Glutamatergic neuron (in vitro differentiated cells): ENCODE data around the gene BCAR1. TPM values are rescaled to one million over a fixed set of nuclear protein-coding genes. Genes with fewer than 3 reads are reported as not detected.

Experiments used
- DNase-seq: peaks from one replicate; pipeline ENCODE4 v3.0.0; 2022
- H3K27ac Mint-ChIP-seq: one replicate; pipeline ENCODE4 v1.8.0; 2020; ENCODE audit warnings: mild to moderate bottlenecking, mixed read lengths, inconsistent platforms; ENCODE audit not compliant: unreplicated experiment
- H3K27me3 Mint-ChIP-seq: one replicate; pipeline ENCODE4 v1.8.0; 2020; ENCODE audit warnings: mild to moderate bottlenecking, moderate library complexity, mixed read lengths, inconsistent platforms; ENCODE audit not compliant: unreplicated experiment
- H3K36me3 Mint-ChIP-seq: one replicate; pipeline ENCODE4 v1.8.0; 2020; ENCODE audit warnings: mild to moderate bottlenecking, mixed read lengths, inconsistent platforms; ENCODE audit not compliant: unreplicated experiment
- H3K4me1 Mint-ChIP-seq: one replicate; pipeline ENCODE4 v1.8.0; 2020; ENCODE audit warnings: mild to moderate bottlenecking, low read depth, mixed read lengths, inconsistent platforms; ENCODE audit not compliant: unreplicated experiment
- H3K4me3 Mint-ChIP-seq: one replicate; pipeline ENCODE4 v1.8.0; 2020; ENCODE audit warnings: mild to moderate bottlenecking, mixed read lengths, inconsistent platforms; ENCODE audit not compliant: unreplicated experiment
- H3K9me3 Mint-ChIP-seq: one replicate; pipeline ENCODE4 v1.8.0; 2020; ENCODE audit warnings: mild to moderate bottlenecking, moderate library complexity, mixed read lengths, inconsistent platforms; ENCODE audit not compliant: unreplicated experiment
- total RNA-seq: library from RNA; stranded (reverse); fragmentation: NEBNext Ultra II Directional; extraction: Animal tissue kit (Norgen Biotek cat#: 25700); gene quantifications from one replicate; pipeline ENCODE4 v1.2.1, GENCODE V29; 2021; ENCODE audit not compliant: unreplicated experiment
- TF ChIP-seq, protein P1 (sequence below): fragments of 200-600 bp; sonication (generic); IDR thresholded peaks from one replicate; pipeline ENCODE4 v1.5.0; 2021; ENCODE audit not compliant: partially characterized antibody, unreplicated experiment

Gene BCAR1
- total RNA-seq, 1 donor from 2014 or later, result 212 TPM

DNA sequence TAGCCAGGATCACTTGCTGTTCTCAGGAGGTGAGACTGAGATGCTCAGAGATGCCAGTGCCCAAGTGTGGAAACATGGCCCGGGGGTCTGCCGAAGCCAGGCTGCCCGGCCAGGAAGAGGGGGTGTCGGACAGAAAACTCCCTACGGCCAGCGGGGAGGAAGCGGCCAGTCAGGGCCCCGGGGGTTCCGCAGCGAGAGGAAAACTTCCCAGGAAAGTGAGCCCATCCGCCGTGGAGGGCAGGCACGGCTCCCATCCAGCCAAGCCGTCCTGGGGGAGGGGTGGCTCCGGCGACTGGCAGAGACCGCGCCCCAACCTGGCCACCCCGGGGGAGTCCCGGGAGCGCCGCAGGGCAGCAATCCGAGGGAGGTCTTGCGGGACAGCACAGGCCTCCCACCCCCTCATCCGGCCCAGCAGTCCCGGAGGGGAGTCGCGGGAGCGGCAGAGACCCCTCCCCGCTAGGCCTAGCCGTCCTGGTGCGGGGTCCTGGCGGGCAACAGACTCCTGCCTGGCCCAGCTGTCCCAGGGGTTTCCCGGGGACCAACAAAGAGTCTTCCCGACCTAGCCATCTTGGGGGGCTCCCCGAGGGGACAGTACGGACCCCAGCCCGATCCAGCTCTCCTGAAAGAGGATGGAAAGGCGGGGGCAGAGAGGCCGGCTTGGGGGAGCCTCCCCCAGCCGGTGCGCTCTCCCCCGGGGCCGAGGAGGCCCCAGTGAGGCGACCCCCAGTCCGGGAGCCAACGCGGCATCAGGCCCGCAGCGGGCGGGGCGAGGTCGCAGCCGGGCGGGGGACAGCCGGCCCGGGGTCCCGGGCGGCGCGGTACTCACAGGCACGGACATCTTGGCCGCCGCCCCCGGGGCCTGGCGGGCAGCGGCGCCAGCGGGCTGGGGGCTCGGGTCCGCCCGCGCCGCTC, 13.8 kb upstream of the BCAR1 start:
- no peaks in the 10 kb centered on the region for H3K36me3 Mint-ChIP-seq
- TF ChIP-seq, protein P1, sequence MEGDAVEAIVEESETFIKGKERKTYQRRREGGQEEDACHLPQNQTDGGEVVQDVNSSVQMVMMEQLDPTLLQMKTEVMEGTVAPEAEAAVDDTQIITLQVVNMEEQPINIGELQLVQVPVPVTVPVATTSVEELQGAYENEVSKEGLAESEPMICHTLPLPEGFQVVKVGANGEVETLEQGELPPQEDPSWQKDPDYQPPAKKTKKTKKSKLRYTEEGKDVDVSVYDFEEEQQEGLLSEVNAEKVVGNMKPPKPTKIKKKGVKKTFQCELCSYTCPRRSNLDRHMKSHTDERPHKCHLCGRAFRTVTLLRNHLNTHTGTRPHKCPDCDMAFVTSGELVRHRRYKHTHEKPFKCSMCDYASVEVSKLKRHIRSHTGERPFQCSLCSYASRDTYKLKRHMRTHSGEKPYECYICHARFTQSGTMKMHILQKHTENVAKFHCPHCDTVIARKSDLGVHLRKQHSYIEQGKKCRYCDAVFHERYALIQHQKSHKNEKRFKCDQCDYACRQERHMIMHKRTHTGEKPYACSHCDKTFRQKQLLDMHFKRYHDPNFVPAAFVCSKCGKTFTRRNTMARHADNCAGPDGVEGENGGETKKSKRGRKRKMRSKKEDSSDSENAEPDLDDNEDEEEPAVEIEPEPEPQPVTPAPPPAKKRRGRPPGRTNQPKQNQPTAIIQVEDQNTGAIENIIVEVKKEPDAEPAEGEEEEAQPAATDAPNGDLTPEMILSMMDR, result no peak
- peak overlapping the region; percentile 90 for H3K4me3 Mint-ChIP-seq
- H3K27ac Mint-ChIP-seq, result peak overlapping the region; percentile 92
- peaks cover 14% of the 10 kb centered on the region for H3K9me3 Mint-ChIP-seq
- no peak for DNase-seq
- H3K4me1 Mint-ChIP-seq, result peaks cover 38% of the 10 kb centered on the region
- peaks cover 19% of the 10 kb centered on the region for H3K27me3 Mint-ChIP-seq

DNA sequence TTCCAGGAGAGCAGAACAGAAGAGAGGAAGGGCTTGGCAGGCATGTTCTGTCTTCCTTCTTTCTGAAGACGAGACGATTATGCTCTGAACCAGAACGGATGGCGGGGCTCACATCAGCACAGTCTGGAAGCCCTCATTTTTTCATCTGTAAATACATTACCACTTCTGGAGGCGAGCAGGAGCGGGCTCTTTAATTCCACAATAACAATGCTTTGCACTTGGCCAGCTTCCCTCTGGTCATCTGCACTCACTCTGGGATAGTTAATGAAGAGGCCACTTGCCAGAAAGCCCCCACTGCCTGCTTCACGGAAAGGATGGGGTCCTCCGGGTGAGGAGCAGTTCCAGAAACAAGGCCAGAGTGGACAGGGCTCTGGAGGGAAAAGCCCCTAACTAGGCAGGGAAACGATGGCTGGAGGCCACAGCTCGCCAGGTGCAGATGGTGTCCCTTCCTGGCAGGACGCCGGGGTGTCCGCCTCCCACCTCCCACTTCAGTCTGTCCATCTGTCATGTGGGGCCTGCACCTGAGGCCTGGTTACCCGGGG, 13.1 kb upstream of the BCAR1 start:
- H3K4me3 Mint-ChIP-seq, result peak overlapping the region; percentile 90
- peaks cover 14% of the 10 kb centered on the region for H3K9me3 Mint-ChIP-seq
- peaks cover 38% of the 10 kb centered on the region for H3K4me1 Mint-ChIP-seq
- H3K27me3 Mint-ChIP-seq, result peaks cover 19% of the 10 kb centered on the region
- peak overlapping the region; percentile 92 for H3K27ac Mint-ChIP-seq
- no peak for DNase-seq
- TF ChIP-seq, protein P1, result no peak
- H3K36me3 Mint-ChIP-seq, result no peaks in the 10 kb centered on the region

DNA sequence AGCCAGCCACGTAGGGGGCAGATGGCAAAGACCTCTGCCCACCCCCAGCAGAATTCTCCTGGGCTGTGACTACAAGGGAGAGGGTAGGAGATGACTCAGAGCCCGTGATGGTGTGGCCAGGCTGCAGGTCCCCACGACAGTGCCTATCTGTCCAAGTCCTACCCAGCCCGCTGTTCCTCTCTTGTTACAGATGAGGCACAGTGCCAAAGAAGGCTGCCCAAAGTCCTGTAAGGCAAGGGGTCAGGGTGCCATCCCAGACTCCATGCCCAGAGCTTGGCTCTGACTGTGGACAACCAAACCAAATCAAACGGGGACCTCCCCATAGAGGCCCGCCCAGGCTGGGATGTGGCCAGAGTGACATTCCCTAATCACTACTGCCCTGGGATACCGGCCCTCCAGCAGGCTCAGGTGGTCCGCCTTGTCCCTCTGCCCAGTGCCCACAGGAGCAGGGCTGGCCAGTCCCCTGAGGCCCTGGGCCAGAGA, 12.6 kb upstream of the BCAR1 start:
- H3K27me3 Mint-ChIP-seq, result peaks cover 23% of the 10 kb centered on the region
- H3K4me1 Mint-ChIP-seq, result peaks cover 42% of the 10 kb centered on the region

DNA sequence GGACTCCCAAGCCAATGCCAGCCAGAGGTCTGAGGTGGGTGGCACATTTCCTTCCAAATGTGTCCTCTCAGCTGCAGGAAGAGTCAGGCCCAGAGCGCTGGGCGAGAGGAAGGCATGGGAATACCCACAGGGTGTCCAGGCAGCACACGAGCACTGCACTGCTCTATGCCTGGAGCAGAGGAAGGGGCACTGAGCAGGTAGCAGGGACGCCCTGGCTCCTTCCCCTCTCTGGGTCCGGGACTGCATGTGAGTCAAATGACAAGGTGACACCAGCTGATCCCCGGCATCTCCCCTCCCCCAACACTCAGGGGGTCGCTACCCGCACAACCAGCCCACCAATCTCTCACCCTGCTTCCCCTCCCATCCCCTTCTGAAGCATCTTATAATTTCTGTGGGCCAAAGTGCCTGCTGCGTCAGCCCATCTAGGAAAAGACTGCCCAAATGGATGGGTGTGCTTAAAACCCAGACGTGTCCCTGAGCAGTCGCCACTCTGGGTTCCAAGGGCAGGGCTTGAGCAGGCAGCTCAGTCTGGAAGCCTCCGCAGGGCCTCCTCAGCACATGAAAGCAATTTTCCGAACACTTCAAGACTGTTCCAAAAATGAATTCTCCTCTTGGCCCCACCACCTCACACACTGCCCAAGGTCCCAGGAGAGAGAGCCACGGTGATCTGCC, 12.0 kb upstream of the BCAR1 start:
- Mint-ChIP-seq H3K4me3 (peak overlapping the region; percentile 90), H3K27me3 (peaks cover 23% of the 10 kb centered on the region), H3K36me3 (no peaks in the 10 kb centered on the region), H3K9me3 (peaks cover 14% of the 10 kb centered on the region), H3K4me1 (peaks cover 48% of the 10 kb centered on the region), H3K27ac (peak overlapping the region; percentile 92)
- no peak for DNase-seq
- TF ChIP-seq, protein P1, result no peak

More for the DNA sequence above, 12.6 kb upstream of the BCAR1 start:
- no peaks in the 10 kb centered on the region for H3K36me3 Mint-ChIP-seq
- peak overlapping the region; percentile 92 for H3K27ac Mint-ChIP-seq
- H3K4me3 Mint-ChIP-seq, result peak overlapping the region; percentile 90
- peaks cover 14% of the 10 kb centered on the region for H3K9me3 Mint-ChIP-seq
- DNase-seq, result no peak
- TF ChIP-seq, protein P1, result no peak

DNA sequence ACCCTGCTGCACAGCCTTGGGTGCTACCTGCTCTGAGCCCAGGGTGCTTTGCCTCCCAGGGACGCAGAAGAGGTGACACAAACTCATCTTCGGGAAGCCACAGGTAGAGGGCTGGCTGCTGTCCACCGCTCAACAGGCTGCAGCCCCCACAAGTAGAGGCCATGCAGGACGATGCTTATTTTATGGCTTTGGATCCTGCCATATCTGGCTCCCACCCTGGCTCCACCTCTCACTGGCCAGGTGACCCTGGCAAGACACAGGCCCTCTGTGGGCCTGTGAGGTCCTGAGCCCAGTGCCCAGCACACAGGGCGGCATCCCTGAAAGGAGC, 11.3 kb upstream of the BCAR1 start:
- Mint-ChIP-seq H3K27me3 (peaks cover 27% of the 10 kb centered on the region), H3K9me3 (peaks cover 20% of the 10 kb centered on the region), H3K36me3 (no peaks in the 10 kb centered on the region), H3K4me3 (peak overlapping the region; percentile 90), H3K27ac (peak overlapping the region; percentile 38), H3K4me1 (peaks cover 51% of the 10 kb centered on the region)
- TF ChIP-seq, protein P1, result no peak
- no peak for DNase-seq
